Stimulated activated CD4-positive, alpha-beta T cell treated with anti-CD3 and anti-CD28 coated beads, Interleukin-4, amount 100 ng/mL, for 4 hours (primary cell): ENCODE data around the gene VAV3.

Source experiments
- DNase-seq, 2 experiments: peaks; one replicate each; pipeline ENCODE4 v3.0.0-alpha.2; 2020

Gene VAV3

GRCh38 chr1:107622535-107622934 is 342.4 kb downstream of the VAV3 start:
- DNase-seq, result no peak

GRCh38 chr1:107620753-107621152 is 344.2 kb downstream of the VAV3 start:
- DNase-seq, result no peak

GRCh38 chr1:107618539-107618938 is 346.4 kb downstream of the VAV3 start:
- DNase-seq, result no peak

- no peak for DNase-seq
Measured at GRCh38 chr1:107617921-107618320, 347.1 kb downstream of the VAV3 start.

GRCh38 chr1:107617456-107617855 is 347.5 kb downstream of the VAV3 start:
- DNase-seq, result no peak

- DNase-seq, result no peak
Measured at GRCh38 chr1:107609808-107610207, 355.2 kb downstream of the VAV3 start.

GRCh38 chr1:107604825-107605224 is 360.2 kb downstream of the VAV3 start:
- DNase-seq, result no peak

- no peak for DNase-seq
Measured at GRCh38 chr1:107600607-107601160, 364.3 kb downstream of the VAV3 start.

- no peak for DNase-seq
Measured at GRCh38 chr1:107599220-107599619, 365.8 kb downstream of the VAV3 start.

GRCh38 chr1:107597290-107597689 is 367.7 kb downstream of the VAV3 start:
- no peak for DNase-seq

- DNase-seq, result no peak
Measured at GRCh38 chr1:107594536-107594935, 370.4 kb downstream of the VAV3 start.

- DNase-seq, result no peak
Measured at GRCh38 chr1:107593501-107594209, 371.3 kb downstream of the VAV3 start.

- no peak for DNase-seq
Measured at GRCh38 chr1:107590900-107591622, 373.9 kb downstream of the VAV3 start.

- DNase-seq, result no peak
Measured at GRCh38 chr1:107590087-107590486, 374.9 kb downstream of the VAV3 start.

GRCh38 chr1:107588321-107588720 is 376.7 kb downstream of the VAV3 start:
- no peak for DNase-seq

- DNase-seq, result no peak
Measured at GRCh38 chr1:107575226-107575625, 389.8 kb downstream of the VAV3 start.

- DNase-seq, result no peak
Measured at GRCh38 chr1:107574044-107574443, 390.9 kb downstream of the VAV3 start.

- no peak for DNase-seq
Measured at GRCh38 chr1:107572674-107573211, 392.2 kb downstream of the VAV3 start.

GRCh38 chr1:107570768-107571167 is 394.2 kb downstream of the VAV3 start:
- DNase-seq, result no peak

- no peak for DNase-seq
Measured at GRCh38 chr1:107563441-107563840, 401.5 kb downstream of the VAV3 start.

- no peak for DNase-seq
Measured at GRCh38 chr1:107559881-107560280, 405.1 kb downstream of the VAV3 start.

- DNase-seq, result no peak
Measured at GRCh38 chr1:107557095-107557494, 407.9 kb downstream of the VAV3 start.

GRCh38 chr1:107555578-107555977 is 409.4 kb downstream of the VAV3 start:
- DNase-seq, result no peak

- no peak for DNase-seq
Measured at GRCh38 chr1:107552781-107553180, 412.2 kb downstream of the VAV3 start.
